ENCODE data around the gene MMAB.

MMAB gene

GRCh38 chr12:109535231-109535862, 38.0 kb downstream of the MMAB start:
- no peak for DNase-seq

DNA sequence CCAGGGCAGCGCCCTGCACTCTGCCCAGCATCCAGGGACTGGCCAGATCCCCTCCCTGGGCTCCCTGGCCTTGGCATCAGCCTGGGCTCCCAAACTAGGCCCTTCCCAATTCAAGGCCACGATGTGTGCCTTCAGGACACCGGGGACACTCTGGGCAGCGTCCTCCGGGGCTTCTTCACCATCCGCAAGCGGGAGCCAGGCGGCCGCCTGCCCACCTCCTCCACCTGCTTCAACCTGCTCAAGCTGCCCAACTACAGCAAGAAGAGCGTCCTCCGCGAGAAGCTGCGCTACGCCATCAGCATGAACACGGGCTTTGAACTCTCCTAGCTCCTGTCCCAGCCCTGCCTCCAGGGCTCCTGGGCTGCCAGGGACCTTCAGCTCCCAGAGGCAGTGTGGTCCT, 38.8 kb downstream of the MMAB start:
- no peak for DNase-seq

DNA sequence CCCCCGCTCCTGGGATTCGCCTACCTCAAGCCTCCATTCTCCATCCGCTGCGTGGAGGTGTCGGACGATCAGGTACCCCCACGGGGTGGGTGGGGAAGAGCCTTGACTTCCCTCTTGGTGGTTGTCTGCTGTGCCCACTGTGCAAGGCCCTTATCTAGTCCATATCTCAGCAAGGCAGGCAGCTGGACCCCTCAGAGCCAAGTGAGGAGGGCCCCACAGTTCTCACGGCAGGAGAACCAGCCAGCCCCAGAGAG, 39.9 kb downstream of the MMAB start:
- DNase-seq: no peak

- no peak for DNase-seq
Observed at GRCh38 chr12:109532721-109533486, 40.4 kb downstream of the MMAB start.

DNA sequence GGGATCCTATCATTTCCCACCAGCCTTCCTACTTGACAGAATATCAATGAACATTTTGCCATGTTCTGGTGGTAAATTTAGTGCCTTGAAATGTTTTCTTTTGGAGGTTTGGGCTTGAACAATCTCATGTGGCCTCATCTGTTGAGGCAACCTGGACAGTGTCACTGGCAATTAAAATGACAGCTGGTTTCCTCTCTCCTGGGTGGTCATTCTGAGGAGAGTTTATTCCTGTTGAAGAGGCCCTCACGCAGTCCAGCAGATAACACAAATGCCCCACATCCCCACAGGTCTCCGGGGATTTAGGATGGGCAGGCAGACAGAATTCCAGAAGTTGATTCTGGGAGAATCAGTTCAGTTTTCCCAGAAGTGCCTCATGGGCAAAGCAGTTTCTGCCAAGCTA, 41.9 kb downstream of the MMAB start:
- DNase-seq: no peak

DNA sequence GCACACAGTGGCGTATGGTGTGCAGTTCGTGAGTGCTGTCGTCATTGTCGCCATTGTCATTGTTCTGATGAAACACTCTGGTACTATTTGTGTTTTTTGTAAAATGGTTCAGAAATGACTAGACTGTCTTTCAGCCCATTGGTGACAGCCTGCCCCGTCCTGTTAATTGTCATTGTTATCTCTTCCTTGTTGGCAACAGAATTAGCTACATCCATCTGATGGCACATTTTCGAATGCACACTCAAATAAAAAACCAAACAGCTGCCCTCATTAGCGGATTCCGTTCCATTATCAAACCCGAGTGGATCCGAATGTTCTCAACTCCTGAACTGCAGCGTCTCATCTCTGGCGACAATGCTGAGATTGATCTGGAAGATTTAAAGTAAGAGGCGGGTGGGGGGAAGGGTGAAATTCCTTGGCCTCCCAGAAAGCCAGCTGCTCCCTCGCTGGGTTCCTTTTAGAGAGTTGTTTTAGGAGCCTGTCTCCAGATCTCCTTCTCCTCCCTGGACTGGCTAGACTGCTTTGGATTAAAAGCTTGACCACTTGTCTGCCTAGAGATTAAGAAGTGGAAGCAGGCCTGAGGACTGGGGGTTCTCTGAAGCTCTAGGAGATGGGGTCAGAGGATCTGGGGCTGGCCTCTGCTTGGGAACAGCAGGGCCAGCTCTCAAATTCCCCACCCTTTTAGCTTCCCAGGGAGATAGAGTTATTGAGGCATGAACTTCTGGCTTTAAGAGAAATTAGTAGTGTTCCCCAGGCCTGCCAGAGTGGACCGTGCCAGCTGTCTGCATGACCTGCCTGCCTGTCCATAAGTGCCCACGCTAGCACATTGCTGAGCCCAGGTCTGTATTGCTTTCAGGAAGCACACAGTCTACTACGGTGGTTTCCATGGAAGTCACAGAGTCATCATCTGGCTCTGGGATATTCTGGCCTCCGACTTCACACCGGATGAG, 43.3 kb downstream of the MMAB start:
- no peak for DNase-seq

GRCh38 chr12:109527489-109528123, 45.7 kb downstream of the MMAB start:
- DNase-seq: no peak

GRCh38 chr12:109525279-109525585, 48.1 kb downstream of the MMAB start:
- DNase-seq: no peak

GRCh38 chr12:109524466-109525278, 48.6 kb downstream of the MMAB start:
- DNase-seq: no peak

- no peak for DNase-seq
Observed at GRCh38 chr12:109523504-109523903, 49.8 kb downstream of the MMAB start.

- no peak for DNase-seq
Observed at GRCh38 chr12:109523071-109523470, 50.2 kb downstream of the MMAB start.

GRCh38 chr12:109521831-109522230, 51.5 kb downstream of the MMAB start:
- no peak for DNase-seq

DNA sequence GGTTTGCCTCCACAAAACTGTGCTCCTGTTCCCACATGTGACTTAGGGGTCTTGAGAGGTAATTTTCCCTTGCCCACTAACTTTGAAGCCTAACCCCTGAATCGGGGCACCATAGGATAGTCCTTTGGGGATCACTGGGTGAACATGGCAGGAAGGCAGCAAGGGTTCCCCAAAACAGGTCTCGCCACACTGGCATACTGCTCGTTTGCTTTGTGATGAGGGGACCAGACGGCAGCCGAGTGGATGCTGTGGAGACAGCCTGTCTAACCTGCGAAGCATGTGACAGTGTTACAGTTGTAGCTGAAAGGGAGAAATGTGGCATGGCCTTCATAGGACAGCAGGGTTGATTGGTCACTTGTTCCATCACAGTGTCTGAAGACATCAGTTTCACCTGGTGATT, 53.5 kb downstream of the MMAB start:
- DNase-seq: no peak

GRCh38 chr12:109518820-109519665, 54.3 kb downstream of the MMAB start:
- DNase-seq: peak in 1 of 2 experiments; percentile 44

DNA sequence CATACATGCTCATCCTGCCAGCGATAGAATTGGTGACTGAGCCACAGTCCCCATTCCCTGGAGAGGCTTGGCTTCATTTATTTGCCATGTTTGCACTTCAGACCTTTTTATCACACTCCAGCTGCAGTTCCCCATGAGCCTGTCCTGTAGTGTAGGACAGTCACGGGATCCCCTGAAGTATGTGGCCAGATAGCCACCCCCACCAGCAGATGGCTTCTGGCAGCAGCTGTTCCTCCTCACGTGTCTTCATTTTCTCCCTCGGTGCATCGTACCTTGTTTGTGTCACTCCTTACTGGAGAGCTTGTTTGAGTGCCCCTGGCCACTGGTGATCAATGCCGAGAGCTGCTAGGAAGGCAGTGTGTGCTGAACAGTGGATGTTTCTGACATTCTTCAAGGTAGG, 55.7 kb downstream of the MMAB start:
- DNase-seq: no peak

DNA sequence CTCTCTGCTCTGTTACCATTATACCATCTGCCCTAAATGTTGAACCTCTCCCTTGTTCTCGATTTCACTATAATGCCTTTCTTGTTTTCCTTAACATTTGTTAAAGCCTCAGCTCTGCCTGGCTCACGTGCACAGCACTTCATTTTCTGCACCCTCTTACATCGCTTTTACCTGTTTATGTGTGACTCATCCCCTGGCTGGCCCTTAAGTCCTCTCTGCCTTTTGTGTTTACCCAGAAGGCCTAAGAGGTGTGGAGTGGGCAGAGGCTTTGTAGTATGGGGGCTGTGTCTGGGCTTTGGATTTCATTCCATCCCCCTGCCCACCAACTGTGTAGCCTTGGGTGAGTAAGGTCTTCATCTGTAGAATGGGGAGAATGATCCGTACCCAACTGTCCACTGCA, 59.3 kb downstream of the MMAB start:
- DNase-seq: no peak

GRCh38 chr12:109513051-109513450, 60.3 kb downstream of the MMAB start:
- no peak for DNase-seq

DNA sequence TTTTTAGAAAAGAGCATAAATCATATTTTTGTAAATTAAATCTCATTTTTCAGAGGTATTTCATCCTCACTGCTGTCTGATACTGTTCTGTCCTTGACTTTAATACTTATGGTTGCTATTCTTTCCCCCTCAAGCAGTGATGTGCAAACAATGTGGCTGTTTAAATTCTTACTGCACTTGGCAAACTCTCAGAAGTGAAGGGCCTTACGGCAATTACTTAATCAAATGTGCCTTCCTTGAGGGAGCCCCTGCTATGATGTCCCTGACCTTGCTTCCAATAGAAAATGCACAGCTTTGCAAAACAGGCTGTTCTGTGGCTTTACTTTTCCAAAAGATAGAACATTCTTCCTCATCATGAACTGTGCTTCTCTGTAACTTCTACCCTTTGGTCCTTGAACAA, 60.7 kb downstream of the MMAB start:
- DNase-seq: no peak

- DNase-seq: no peak
Observed at GRCh38 chr12:109510196-109510595, 63.1 kb downstream of the MMAB start.

- no peak for DNase-seq
Observed at GRCh38 chr12:109504068-109504467, 69.2 kb downstream of the MMAB start.

Data from NCI-H1930 (cell line).